DND-41 (cell line): Measurements from ENCODE around the gene ITSN1.

ENCODE experiments used
- CTCF ChIP-seq: IDR thresholded peaks from 2 replicates; pipeline ENCODE4 v1.5.1; 2012; ENCODE audit warnings: borderline replicate concordance, low read length, moderate library complexity, mild to moderate bottlenecking; ENCODE audit not compliant: poor library complexity, severe bottlenecking; ENCODE audit errors: extremely low read depth
- EZH2 ChIP-seq: IDR thresholded peaks from 3 replicates; pipeline ENCODE4 v1.6.1; 2012; ENCODE audit warnings: borderline replicate concordance, low read depth, mild to moderate bottlenecking, moderate library complexity, low read length, inconsistent platforms; ENCODE audit not compliant: severe bottlenecking

- TF ChIP-seq CTCF, result no peak
- no peak for TF ChIP-seq EZH2
These were observed 112.2 kb downstream of the ITSN1 start for GRCh38 chr21:33754481-33754880.
